ENCODE results near the gene OGFR. TPM values are rescaled to one million over a fixed set of nuclear protein-coding genes. Genes with fewer than 3 reads are reported as not detected.
A peak's percentile ranks its signal among the peaks of the same experiment; 100 is the strongest.

The OGFR gene
- total RNA-seq, 1 donor from 2014 or later: 7.0 TPM

GRCh38 chr20:62807444-62808210 lies 3.0 kb downstream of the OGFR start:
- no peak overlapping the region for H3K9ac ChIP-seq
- H3K4me3 Mint-ChIP-seq: peak overlapping the region; percentile 55

GRCh38 chr20:62808211-62808865 lies 3.7 kb downstream of the OGFR start:
- no peaks in the 10 kb centered on the region for H3K9me3 ChIP-seq (ENCODE audit: low read depth)
- H3K4me3 ChIP-seq: no peak overlapping the region
- TF ChIP-seq EZH2 (IDR thresholded peaks at IDR 0.05) (no peak), CTCF (IDR thresholded peaks at IDR 0.05) (peak; percentile 93)
- H3F3A ChIP-seq (ENCODE audit: low read depth): peaks cover 23% of the 10 kb centered on the region
- H3K4me2 ChIP-seq: no peak overlapping the region
- no peak overlapping the region for H3K9ac ChIP-seq
- Mint-ChIP-seq H3K4me1 (peaks cover 18% of the 10 kb centered on the region), H3K27ac (no peak overlapping the region), H3K9me3 (no peaks in the 10 kb centered on the region), H3K4me3 (peak overlapping the region; percentile 24), H3K27me3 (ENCODE audit: insufficient read depth, low read depth) (peaks cover 11% of the 10 kb centered on the region), H3K36me3 (peaks cover 3% of the 10 kb centered on the region)
- H3K27ac ChIP-seq: no peak overlapping the region
- peaks cover 37% of the 10 kb centered on the region for H4K20me1 ChIP-seq (ENCODE audit: low read depth)
- peaks cover 17% of the 10 kb centered on the region for H3K27me3 ChIP-seq
- peaks cover 13% of the 10 kb centered on the region for H3K4me1 ChIP-seq
- no peaks in the 10 kb centered on the region for H3K79me2 ChIP-seq (ENCODE audit: low read depth)
- H3K36me3 ChIP-seq: no peaks in the 10 kb centered on the region
- H2AFZ ChIP-seq (replicated peaks): no peak overlapping the region
- DNase-seq (ENCODE audit: low spot score): peak; percentile 82

More at GRCh38 chr20:62807444-62808210, 3.0 kb downstream of the OGFR start:
- H3K36me3 ChIP-seq: no peaks in the 10 kb centered on the region
- H4K20me1 ChIP-seq (ENCODE audit: low read depth): peaks cover 37% of the 10 kb centered on the region
- no peak overlapping the region for H3K4me3 ChIP-seq
- H3K27ac ChIP-seq: no peak overlapping the region
- DNase-seq (ENCODE audit: low spot score): no peak
- no peak overlapping the region for H3K27ac Mint-ChIP-seq
- H3K27me3 ChIP-seq: peaks cover 22% of the 10 kb centered on the region
- H2AFZ ChIP-seq (replicated peaks): no peak overlapping the region
- H3K27me3 Mint-ChIP-seq (ENCODE audit: insufficient read depth, low read depth): peaks cover 15% of the 10 kb centered on the region
- peaks cover 29% of the 10 kb centered on the region for H3F3A ChIP-seq (ENCODE audit: low read depth)
- H3K4me1 ChIP-seq: peaks cover 13% of the 10 kb centered on the region
- H3K9me3 Mint-ChIP-seq: no peaks in the 10 kb centered on the region
- H3K9me3 ChIP-seq (ENCODE audit: low read depth): no peaks in the 10 kb centered on the region
- H3K79me2 ChIP-seq (ENCODE audit: low read depth): no peaks in the 10 kb centered on the region
- H3K4me1 Mint-ChIP-seq: peaks cover 25% of the 10 kb centered on the region
- TF ChIP-seq CTCF (IDR thresholded peaks at IDR 0.05) (no peak), EZH2phosphoT487 (IDR thresholded peaks at IDR 0.05) (no peak), EZH2 (IDR thresholded peaks at IDR 0.05) (no peak)
- H3K4me2 ChIP-seq: no peak overlapping the region
- peaks cover 3% of the 10 kb centered on the region for H3K36me3 Mint-ChIP-seq

GRCh38 chr20:62809530-62810428 lies 5.1 kb downstream of the OGFR start:
- H3K27ac Mint-ChIP-seq: no peak overlapping the region
- Histone ChIP-seq H3K4me2 (no peak overlapping the region), H3K79me2 (ENCODE audit: low read depth) (no peaks in the 10 kb centered on the region), H3K9me3 (ENCODE audit: low read depth) (no peaks in the 10 kb centered on the region), H2AFZ (replicated peaks) (no peak overlapping the region), H3K4me1 (peaks cover 13% of the 10 kb centered on the region), H3F3A (ENCODE audit: low read depth) (peaks cover 15% of the 10 kb centered on the region), H4K20me1 (ENCODE audit: low read depth) (peaks cover 40% of the 10 kb centered on the region), H3K27me3 (peaks cover 3% of the 10 kb centered on the region), H3K36me3 (no peaks in the 10 kb centered on the region), H3K27ac (no peak overlapping the region), H3K9ac (no peak overlapping the region), H3K4me3 (no peak overlapping the region)
- peaks cover 3% of the 10 kb centered on the region for H3K36me3 Mint-ChIP-seq
- no peak overlapping the region for H3K4me3 Mint-ChIP-seq
- H3K4me1 Mint-ChIP-seq: peaks cover 10% of the 10 kb centered on the region
- peaks cover 7% of the 10 kb centered on the region for H3K27me3 Mint-ChIP-seq (ENCODE audit: insufficient read depth, low read depth)
- DNase-seq (ENCODE audit: low spot score): no peak
- no peaks in the 10 kb centered on the region for H3K9me3 Mint-ChIP-seq
- no peak for TF ChIP-seq EZH2phosphoT487 (IDR thresholded peaks at IDR 0.05)
- no peak for TF ChIP-seq EZH2 (IDR thresholded peaks at IDR 0.05)

Measured in neural progenitor cell (in vitro differentiated cells).